Spleen (tissue), 7 donors: ENCODE measurements around the gene COL23A1.

Experiments
- CTCF ChIP-seq, 11 experiments: fragments of 200-600 bp in 7 of 11; fragments of 450-650 bp in 4 of 11; sonication (generic) in 4 of 11; IDR thresholded peaks in 8 of 11; conservative IDR thresholded peaks in 3 of 11; 1 replicate in 7 of 11; 2 replicates in 4 of 11; pipeline versions ENCODE4 v1.4.0 to v1.8.0; 2016 to 2021; ENCODE audit warnings: antibody characterized with exemption in 11 of 11, inconsistent platforms in 4 of 11, mild to moderate bottlenecking in 1 of 11
- POLR2A ChIP-seq, 3 donors: fragments of 450-650 bp; IDR thresholded peaks; one replicate each; pipeline ENCODE4 v1.5.1; 2017; ENCODE audit warnings: antibody characterized with exemption in 3 of 3, mild to moderate bottlenecking in 1 of 3
- donor health status: DM: no; HTN: no; CAD: no; lungs with moderate emphysema.
- donor health status: DM: no; HTN: no; CAD: no.
- donor health status: DM: no; HTN: no; CAD: no.

- TF ChIP-seq POLR2A (IDR thresholded peaks at IDR 0.05) (no peak), CTCF (IDR thresholded peaks at IDR 0.05 in 8 of 11, conservative IDR thresholded peaks at IDR 0.05 in 3 of 11) (no peak)
These were observed 197.2 kb downstream of the COL23A1 start for GRCh38 chr5:178392931-178393394.
